GM12875 (cell line): ENCODE data around the gene CTNNBL1.
A peak's percentile ranks its signal among the peaks of the same experiment; 100 is the strongest.

Source experiments
- H3K4me3 ChIP-seq: one replicate; pipeline ENCODE4 v1.5.1; 2011; ENCODE audit warnings: low read depth, low read length, control low read depth
- TF ChIP-seq, protein P1 (sequence below): IDR thresholded peaks from 2 replicates; pipeline ENCODE4 v1.5.1; 2011; ENCODE audit warnings: low read depth, mild to moderate bottlenecking, control low read depth, inconsistent platforms, low read length, moderate library complexity, borderline replicate concordance; ENCODE audit not compliant: insufficient read depth

Gene CTNNBL1, protein sequence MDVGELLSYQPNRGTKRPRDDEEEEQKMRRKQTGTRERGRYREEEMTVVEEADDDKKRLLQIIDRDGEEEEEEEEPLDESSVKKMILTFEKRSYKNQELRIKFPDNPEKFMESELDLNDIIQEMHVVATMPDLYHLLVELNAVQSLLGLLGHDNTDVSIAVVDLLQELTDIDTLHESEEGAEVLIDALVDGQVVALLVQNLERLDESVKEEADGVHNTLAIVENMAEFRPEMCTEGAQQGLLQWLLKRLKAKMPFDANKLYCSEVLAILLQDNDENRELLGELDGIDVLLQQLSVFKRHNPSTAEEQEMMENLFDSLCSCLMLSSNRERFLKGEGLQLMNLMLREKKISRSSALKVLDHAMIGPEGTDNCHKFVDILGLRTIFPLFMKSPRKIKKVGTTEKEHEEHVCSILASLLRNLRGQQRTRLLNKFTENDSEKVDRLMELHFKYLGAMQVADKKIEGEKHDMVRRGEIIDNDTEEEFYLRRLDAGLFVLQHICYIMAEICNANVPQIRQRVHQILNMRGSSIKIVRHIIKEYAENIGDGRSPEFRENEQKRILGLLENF

DNA sequence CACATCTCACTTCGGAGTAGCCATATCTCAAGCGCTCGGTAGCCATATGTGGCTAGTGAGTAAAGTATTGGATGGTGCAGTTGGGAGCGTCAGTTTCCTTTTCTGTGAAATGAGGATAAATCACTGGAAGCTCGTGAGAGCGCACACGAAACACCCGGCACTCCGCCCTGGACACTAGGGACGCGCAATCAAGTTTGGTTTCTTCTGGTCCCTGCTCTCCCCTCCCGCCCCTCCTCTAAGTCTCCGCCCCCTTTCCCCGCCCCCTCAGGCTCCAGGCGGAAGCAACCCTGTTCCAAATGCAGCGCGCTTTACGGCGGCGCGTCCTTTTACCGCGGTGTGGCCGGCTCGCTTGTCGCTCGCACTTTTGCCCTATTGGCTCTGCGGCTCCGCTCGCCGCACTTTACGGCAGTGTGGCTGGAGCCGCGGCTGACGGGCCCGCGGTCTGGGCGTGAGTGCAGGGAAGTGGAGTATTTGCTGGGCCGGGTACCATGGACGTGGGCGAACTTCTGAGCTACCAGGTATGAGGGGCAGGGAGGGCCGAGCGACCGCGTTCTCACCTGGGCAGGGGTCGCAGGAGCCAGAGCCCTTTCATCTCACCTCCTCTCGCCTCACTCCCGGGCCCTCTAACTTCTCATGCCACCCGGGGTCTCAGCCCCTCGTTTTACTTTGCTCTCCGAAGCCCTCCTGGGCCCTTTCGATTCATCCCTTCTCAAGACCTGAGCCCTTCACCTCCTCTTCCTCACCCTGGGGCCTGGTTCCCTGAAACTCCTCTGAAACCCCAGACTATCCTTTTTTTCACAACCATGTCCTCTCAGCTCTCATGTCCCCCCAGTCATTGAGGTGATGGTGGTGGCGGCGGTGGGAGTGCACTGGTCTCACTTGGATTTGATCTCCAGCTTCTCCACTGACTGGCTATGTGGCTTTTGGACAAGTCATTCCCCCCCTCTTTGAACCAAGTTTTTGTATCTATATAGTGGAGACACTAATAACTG, at the start of gene CTNNBL1:
Gene CTNNBL1 (plus strand): TSS at position 396 of the 992 bp plus-strand sequence. CDS start 93 bp downstream, at position 489.
- TF ChIP-seq, protein P1, sequence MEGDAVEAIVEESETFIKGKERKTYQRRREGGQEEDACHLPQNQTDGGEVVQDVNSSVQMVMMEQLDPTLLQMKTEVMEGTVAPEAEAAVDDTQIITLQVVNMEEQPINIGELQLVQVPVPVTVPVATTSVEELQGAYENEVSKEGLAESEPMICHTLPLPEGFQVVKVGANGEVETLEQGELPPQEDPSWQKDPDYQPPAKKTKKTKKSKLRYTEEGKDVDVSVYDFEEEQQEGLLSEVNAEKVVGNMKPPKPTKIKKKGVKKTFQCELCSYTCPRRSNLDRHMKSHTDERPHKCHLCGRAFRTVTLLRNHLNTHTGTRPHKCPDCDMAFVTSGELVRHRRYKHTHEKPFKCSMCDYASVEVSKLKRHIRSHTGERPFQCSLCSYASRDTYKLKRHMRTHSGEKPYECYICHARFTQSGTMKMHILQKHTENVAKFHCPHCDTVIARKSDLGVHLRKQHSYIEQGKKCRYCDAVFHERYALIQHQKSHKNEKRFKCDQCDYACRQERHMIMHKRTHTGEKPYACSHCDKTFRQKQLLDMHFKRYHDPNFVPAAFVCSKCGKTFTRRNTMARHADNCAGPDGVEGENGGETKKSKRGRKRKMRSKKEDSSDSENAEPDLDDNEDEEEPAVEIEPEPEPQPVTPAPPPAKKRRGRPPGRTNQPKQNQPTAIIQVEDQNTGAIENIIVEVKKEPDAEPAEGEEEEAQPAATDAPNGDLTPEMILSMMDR: no peak
- peak within 1 kb of the TSS; percentile 73 for H3K4me3 ChIP-seq

DNA sequence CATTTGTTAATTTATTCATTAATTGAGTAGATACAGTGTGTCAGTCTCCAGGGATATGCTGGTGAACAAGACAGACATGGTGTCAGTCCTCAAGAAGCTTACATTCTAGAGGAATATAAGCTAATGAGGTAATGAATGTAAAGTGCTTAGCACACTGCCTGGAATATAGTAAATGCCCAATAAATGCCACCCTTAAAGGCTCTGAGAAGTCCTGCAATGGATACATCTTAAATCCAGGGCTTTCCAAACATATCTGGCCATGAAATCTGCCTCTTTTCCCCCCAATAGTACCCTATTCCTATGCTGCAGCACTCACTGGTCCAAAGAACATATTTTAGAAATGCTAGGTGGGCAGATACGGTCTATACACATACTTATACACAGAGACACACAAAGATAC, 49.2 kb upstream of the CTNNBL1 start:
- TF ChIP-seq, protein P1: no peak
- no peak overlapping the region for H3K4me3 ChIP-seq

DNA sequence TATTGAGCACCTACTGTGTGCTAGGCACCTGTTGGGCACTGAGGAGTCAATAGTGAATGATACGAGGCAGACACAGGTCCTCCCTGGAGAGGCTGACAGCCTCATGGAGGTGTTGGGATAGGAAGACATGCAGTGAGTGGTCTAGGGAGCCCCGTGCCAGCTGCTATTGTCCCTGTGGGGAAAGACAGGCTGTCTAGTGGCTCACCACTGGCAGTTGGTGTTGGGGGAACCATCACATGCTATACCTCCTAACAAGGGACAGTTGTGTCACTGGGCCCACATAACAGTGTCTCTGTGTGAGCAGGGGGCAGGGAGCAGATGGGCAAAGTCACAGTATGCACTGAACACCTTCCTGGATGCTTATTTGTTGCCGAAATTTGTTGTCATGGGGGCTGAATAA, 45.9 kb upstream of the CTNNBL1 start:
- TF ChIP-seq, protein P1: no peak
- no peak overlapping the region for H3K4me3 ChIP-seq

DNA sequence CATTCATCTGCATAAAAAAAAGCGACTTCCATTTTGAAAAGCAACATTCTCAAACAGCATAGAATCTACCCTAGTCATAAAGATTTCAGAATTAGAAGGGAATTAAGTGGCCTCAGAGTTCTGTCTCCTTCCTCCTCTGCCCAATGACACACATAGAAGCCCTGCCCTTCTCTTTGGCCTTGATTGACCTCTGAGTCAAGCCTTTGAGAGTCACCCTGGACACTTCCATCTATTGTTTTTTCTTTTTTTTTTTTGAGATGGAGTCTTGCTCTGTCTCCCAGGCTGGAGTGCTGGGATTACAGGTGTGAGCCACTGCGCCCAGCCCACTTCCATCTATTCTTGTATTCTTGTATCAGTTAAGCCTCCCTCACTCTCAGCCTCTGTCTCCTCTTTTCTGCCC, 44.8 kb upstream of the CTNNBL1 start:
- TF ChIP-seq, protein P1: no peak
- H3K4me3 ChIP-seq: no peak overlapping the region

DNA sequence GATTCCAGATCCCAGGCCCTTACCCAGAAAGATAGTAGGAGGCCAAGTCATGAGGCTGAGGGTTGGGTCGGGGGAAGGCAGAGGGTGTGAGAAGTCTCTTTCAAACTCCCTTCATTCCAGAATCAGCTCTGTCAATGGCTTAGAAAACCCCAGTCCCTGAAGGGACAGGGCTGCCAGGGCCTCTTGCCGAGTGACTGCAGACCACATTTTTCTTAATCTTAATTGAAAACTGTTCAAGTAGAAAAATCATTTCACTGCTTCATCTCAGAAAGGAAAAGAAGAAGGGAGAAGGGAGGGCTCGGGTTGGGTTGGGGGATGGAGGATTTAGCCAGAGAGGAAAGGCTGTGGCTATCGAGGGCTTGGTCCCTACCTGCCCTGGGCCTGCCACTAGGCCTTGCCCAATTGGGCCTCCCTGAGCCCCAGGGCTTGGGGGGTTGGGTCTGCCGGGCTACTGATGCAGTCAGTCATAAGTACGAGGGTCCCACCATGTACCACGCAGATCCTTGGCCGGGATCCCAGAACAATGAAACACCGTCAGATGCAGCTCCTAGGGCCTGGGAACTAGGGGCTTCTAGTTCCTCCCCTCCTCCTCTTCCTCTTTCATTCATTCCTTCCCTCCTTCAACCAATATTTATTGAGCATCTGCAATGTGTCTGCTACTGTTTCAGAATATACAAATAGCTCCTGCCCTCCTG, 44.0 kb upstream of the CTNNBL1 start:
- TF ChIP-seq, protein P1: no peak
- no peak overlapping the region for H3K4me3 ChIP-seq

DNA sequence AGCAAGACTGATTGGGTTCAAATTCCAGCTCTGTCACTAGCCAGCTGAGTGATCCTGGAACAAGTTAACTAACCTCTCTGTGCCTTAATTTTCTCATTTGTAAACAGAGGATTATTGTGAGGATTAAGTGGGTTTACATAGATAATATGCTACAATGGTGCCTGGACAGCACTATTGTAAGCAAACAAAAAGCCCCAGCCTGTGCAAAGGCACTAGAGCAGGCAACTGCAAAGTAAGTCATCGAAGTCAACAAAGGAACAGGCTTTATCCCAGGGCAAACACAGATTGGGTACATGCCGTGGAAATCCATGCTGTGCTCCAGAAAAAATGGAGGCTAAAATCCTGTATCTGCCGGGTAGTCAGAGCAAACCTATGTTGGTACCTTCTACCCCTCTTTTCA, 43.2 kb upstream of the CTNNBL1 start:
- H3K4me3 ChIP-seq: no peak overlapping the region
- TF ChIP-seq, protein P1: no peak
